ENCODE measurements around the gene ARHGEF10L. TPM values are rescaled to one million over a fixed set of nuclear protein-coding genes. Genes with fewer than 3 reads are reported as not detected.

Gene ARHGEF10L
- total RNA-seq, 1 donor from 2014 or later = 39.9 TPM

DNA sequence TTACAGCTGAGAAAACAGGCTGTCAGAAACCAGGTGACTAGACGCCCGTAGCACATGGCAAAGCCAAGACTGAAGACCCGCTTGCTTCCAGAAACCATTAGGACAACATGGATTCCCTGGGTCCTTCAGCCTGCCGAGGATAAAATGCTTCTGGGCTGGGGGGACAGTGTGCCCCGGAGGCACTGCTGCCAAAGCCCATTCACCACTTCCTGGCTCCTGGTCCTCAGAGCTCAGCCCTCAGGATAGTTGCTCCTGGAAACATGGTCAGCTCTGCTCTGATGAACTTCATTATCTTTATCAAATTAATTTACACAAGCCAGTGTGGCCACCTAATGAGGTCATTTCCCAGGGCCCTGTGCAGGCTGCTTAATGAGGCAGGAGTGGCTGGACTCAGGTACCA lies 174.5 kb downstream of the ARHGEF10L start:
- no peak for DNase-seq

- DNase-seq = no peak
Measured at GRCh38 chr1:17717594-17718535, 178.4 kb downstream of the ARHGEF10L start.

GRCh38 chr1:17719874-17720273 lies 180.4 kb downstream of the ARHGEF10L start:
- no peak for DNase-seq

DNA sequence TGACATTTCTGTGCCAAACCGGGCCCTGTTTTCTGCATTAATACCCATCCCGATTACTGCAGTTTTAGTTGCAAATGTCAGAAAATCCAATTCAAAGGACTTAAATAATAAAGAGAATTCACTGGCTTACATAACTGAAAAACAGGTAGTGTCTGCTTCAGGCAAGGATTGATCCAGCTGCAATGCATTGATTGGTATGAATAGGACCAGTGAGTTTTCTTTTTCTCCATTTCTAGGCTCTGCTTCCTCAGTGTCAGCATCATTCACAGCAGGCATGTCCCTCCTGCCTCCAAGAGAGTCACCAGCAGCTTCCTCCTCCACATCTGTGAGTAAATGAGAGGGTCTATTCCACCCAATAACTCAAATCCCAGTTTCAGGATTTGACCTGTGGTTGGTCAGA lies 181.9 kb downstream of the ARHGEF10L start:
- no peak for DNase-seq

GRCh38 chr1:17723684-17724083 lies 184.2 kb downstream of the ARHGEF10L start:
- DNase-seq = no peak

GRCh38 chr1:17724150-17724549 lies 184.7 kb downstream of the ARHGEF10L start:
- DNase-seq = no peak

DNA sequence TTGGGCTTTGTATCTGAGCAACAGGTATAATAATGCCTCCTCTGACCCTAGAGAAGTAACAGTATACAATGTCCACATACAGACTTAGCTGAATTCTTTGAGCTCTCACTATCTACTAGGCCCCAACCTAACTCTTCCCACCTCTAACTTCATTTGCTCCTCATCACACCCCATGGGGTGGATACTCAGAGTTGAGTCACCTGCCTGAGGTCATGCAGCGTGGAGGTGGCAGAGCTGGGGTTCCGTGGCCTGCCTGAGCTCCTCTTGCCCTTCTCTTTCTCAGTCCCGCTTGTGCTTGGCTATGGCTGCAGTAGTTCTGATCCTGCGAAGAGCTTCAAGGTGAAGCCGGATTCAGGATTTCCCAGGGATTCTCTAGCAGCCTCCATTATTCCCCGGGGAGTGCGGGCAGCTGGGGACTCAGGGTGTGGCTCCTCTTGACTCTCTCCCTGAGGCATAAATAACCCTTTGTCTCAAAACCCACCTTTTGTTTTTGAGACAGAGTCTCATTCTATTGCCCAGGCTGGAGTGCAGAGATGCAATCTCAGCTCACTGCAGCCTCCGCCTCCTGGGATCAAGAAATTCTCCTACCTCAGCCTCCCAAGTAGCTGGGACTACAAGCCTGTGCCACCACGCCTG lies 185.7 kb downstream of the ARHGEF10L start:
- no peak for DNase-seq

GRCh38 chr1:17725811-17726582 lies 186.5 kb downstream of the ARHGEF10L start:
- DNase-seq = no peak

DNA sequence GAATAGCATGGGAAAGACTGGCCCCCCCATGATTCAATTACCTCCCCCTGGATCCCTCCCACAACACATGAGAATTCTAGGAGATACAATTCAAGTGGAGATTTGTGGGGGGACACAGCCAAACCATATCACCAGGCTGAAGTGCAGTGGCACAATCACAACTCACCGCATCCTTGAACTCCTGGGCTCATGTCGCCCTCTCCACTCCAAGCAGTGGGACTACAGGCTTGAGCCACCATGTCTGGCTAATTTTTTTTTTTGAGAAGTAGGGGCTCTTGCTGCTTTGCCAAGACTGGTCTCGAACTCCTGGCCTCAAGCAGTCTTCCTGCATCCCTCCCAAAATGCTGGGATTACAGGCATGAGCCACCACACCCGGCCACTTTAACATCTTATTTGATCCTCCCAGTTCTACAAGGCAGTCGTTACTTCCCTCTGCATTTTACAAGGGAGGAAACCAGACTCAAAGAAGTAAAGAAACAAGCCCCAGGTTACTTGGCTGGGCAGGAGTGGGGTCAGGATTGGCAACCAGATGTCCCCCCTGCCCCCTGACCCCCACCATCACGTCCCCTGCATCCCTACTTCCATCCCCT lies 188.7 kb downstream of the ARHGEF10L start:
- no peak for DNase-seq

GRCh38 chr1:17729248-17729647 lies 189.8 kb downstream of the ARHGEF10L start:
- no peak for DNase-seq

DNA sequence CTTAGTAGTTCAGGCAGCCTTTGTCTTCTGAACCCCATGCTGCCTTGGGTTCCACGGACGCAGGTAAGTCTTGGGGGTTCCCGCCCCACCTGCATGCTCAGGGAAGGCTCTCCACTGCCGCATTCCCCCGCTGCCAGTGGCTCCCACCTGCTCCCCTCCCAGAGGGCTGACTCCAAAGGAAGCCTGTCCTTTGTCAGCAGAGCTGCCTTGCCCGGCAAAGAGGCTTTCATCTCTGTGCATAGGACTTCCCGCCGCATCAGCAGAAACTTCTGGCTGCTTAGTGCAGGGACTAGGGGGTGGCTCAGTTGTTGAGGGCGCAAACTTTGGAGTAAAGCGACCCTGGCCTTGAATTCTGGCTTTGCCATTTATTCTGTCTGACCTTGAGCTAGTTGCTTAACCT lies 190.4 kb downstream of the ARHGEF10L start:
- DNase-seq = no peak

GRCh38 chr1:17731460-17731859 lies 192.0 kb downstream of the ARHGEF10L start:
- DNase-seq = no peak

GRCh38 chr1:17732475-17732874 lies 193.0 kb downstream of the ARHGEF10L start:
- DNase-seq = no peak

- DNase-seq = peak; percentile 15
Measured at GRCh38 chr1:17733661-17734060, 194.2 kb downstream of the ARHGEF10L start.

GRCh38 chr1:17734609-17735008 lies 195.1 kb downstream of the ARHGEF10L start:
- DNase-seq = no peak

DNA sequence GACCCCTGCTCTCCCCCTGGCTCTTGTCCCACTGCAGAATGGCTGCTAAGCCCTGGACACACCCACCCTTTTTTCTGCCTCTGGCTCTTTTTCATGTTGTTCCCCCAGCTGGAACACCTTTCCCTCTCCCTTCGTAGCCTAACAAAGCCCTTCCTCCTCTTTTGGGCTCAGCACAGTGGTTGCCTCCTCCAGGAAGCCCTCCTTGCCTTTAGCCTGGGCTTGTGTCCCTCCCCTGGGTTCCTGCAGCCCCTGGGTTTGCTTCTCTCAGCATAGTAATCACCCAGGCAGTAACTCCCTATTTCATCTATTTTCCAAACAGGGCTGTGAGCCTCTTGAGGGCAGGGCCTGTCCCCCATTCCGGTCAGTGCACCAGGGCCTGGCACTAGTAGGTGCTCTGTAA lies 195.8 kb downstream of the ARHGEF10L start:
- DNase-seq = no peak

- DNase-seq = no peak
Measured at GRCh38 chr1:17735793-17736192, 196.3 kb downstream of the ARHGEF10L start.

- DNase-seq = no peak
Measured at GRCh38 chr1:17736625-17737024, 197.1 kb downstream of the ARHGEF10L start.

DNA sequence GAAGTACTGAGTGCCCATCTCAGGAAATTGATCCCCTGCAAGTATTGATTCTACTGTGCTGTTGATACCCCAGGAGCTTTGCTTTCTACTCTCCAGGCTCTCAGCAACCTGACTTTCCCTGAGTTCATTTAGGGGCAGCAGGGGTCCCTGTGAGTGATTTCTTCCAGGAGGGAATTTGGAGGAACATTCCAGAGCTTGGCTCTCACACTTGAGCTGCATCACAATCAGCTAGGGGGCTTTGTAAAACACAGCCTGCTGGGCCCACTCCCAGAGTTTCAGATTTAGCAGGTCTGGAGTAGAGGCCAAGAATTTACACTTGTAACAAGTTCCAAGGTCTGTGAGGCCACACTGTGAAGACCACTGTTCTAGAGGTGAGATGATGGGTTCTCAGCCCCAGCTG lies 199.6 kb downstream of the ARHGEF10L start:
- DNase-seq = no peak

- no peak for DNase-seq
Measured at GRCh38 chr1:17741052-17741451, 201.6 kb downstream of the ARHGEF10L start.

DNA sequence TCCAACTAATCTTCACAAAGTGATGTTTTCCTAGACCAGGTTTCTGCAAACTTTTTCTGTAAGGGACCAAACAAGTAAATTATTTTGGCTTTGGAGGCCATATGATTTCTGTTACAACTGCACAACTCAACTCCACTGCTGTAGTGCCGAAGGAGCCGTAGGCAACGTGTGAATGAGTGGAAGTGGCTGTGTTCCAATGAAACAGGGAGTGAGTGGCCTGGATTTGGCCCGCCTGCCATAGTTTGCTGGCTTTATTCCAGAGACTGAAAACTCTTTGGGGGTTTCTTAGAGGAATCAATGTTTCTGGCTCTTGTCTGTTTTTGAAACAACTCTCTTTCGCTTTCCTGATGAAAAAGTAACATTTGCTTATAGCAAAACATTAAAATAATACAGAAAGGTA lies 203.1 kb downstream of the ARHGEF10L start:
- DNase-seq = peak; percentile 89

DNA sequence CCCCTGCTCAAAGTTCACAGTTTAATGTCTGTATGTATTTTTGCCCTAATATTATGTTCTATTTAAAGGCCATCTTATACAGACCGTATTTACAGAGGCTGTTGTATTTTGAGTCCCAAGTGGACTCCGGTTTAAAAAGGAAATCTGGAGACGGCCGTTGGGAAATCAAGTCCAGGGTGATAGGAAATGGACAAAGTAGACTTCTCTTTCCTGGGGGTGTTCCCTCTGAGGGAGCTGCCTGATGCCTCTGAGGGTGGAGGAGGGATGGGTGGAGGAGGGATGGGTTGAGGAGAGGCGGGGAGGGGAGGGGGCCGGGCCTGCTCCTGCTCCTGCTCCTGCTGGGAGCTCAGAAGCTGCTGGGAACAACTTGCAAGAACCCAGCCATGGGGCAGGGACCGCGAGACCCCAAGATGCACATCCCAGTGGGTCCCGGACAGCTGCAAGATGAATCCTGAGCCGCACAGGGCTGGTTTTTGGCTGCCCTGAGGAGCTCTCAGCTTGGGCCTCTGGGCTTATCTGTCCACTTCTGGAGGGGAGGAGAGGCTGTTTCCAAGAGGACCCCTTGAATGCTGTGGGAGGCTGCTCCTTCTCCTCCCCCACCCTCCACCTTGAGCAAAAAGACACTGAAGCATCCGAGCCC lies 203.6 kb downstream of the ARHGEF10L start:
- DNase-seq = peak; percentile 54
